Measurements from ENCODE around the gene LRCH4. TPM values are rescaled to one million over a fixed set of nuclear protein-coding genes. Genes with fewer than 3 reads are reported as not detected.

The LRCH4 gene
- total and polyA plus RNA-seq, 2 donors (not counting 3 experiments of a cell fraction or from before 2014, with no cell fraction given) = 32.1 to 56.1 TPM

- no peak overlapping the region for H3K27ac ChIP-seq (ENCODE audit: insufficient read depth, low read depth, low read length)
- intact Hi-C loops (cut with micrococcal nuclease) = loop anchor here (1.0 to 2.0 kb wide), 4 partner anchors 20 to 90 kb away; partner anchors contain the start of genes AGFG2, NYAP1 and TSC22D4
- POLR2A ChIA-PET = interaction anchor here (1.0 to 1.6 kb wide), 5 partner anchors 12 to 80 kb away, joined by 3 to 7 read pairs (median 4); partner anchors contain the start of genes AGFG2, FBXO24 and TSC22D4
Measured at GRCh38 chr7:100559127-100559526, 26.8 kb downstream of the LRCH4 start.

GRCh38 chr7:100556541-100556940 lies 29.4 kb downstream of the LRCH4 start:
- no peak overlapping the region for H2AFZ ChIP-seq (ENCODE audit: low read depth, low read length)

More at GRCh38 chr7:100559127-100559526, 26.8 kb downstream of the LRCH4 start:
- no peak overlapping the region for H2AFZ ChIP-seq (ENCODE audit: low read depth, low read length)
- TF ChIP-seq GATA2 (IDR thresholded peaks at IDR 0.05; ENCODE audit: insufficient read depth, insufficient read length, low read depth, low read length) = peak; percentile 65
- TF ChIP-seq POLR2AphosphoS5 (IDR thresholded peaks at IDR 0.05; ENCODE audit: insufficient read depth, low read depth, low read length) = no peak
- TF ChIP-seq, protein P1, sequence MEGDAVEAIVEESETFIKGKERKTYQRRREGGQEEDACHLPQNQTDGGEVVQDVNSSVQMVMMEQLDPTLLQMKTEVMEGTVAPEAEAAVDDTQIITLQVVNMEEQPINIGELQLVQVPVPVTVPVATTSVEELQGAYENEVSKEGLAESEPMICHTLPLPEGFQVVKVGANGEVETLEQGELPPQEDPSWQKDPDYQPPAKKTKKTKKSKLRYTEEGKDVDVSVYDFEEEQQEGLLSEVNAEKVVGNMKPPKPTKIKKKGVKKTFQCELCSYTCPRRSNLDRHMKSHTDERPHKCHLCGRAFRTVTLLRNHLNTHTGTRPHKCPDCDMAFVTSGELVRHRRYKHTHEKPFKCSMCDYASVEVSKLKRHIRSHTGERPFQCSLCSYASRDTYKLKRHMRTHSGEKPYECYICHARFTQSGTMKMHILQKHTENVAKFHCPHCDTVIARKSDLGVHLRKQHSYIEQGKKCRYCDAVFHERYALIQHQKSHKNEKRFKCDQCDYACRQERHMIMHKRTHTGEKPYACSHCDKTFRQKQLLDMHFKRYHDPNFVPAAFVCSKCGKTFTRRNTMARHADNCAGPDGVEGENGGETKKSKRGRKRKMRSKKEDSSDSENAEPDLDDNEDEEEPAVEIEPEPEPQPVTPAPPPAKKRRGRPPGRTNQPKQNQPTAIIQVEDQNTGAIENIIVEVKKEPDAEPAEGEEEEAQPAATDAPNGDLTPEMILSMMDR (IDR thresholded peaks at IDR 0.05; ENCODE audit: extremely low read depth in 1 of 2, insufficient read depth in 1 of 2, low read depth in 1 of 2, low read length in 2 of 2) = no peak
- no peak for TF ChIP-seq POLR2A (IDR thresholded peaks at IDR 0.05; ENCODE audit: low read depth, low read length)
- H3K27me3 ChIP-seq (ENCODE audit: control insufficient read depth in 2 of 2, insufficient read depth in 2 of 2, low read length in 2 of 2) = no peaks in the 10 kb centered on the region
- dilution Hi-C loops (cut with MboI; ENCODE audit: extremely low pct_ligation_motif_present, low sequenced_read_pairs) = no loop called here
- no peaks in the 10 kb centered on the region for H4K20me1 ChIP-seq (replicated peaks; ENCODE audit: control insufficient read depth, extremely low read depth, insufficient read depth, low read length)
- H3K9me3 ChIP-seq (replicated peaks; ENCODE audit: control insufficient read depth, insufficient read depth, low read length) = no peaks in the 10 kb centered on the region
- H3K9me1 ChIP-seq (replicated peaks; ENCODE audit: control insufficient read depth, extremely low read depth, insufficient read depth, low read length) = no peaks in the 10 kb centered on the region
- no TSS peak for BruUV-seq (replicated peaks)
- no peak overlapping the region for H3K4me3 ChIP-seq (replicated peaks in 1 of 3; ENCODE audit: insufficient read depth in 1 of 3, low read depth in 1 of 3, low read length in 3 of 3)
- H3K79me2 ChIP-seq (ENCODE audit: control insufficient read depth, insufficient read depth, low read length) = no peaks in the 10 kb centered on the region
- CTCF ChIA-PET = interaction anchor here (0.9 to 4.2 kb wide), 33 partner anchors 10 to 170 kb away, joined by 3 to 119 read pairs (median 10); partner anchors contain the start of genes AGFG2, FBXO24, MOSPD3 and NYAP1
- peaks cover 5 to 35% of the 10 kb centered on the region in 2 experiments for H3K36me3 ChIP-seq (ENCODE audit: control insufficient read depth in 2 of 2, extremely low read depth in 1 of 2, insufficient read depth in 2 of 2, low read length in 2 of 2)
- DNase-seq (ENCODE audit: low read depth, low spot score) (no peak), FAIRE-seq (peak; percentile 65)
- peaks cover 6% of the 10 kb centered on the region for H3K4me1 ChIP-seq (ENCODE audit: control insufficient read depth, extremely low read depth, insufficient read depth, low read length)
- H3K9ac ChIP-seq (replicated peaks; ENCODE audit: extremely low read depth, insufficient read depth, low read length) = no peak overlapping the region
- H3K4me2 ChIP-seq (ENCODE audit: insufficient read depth, low read length) = no peak overlapping the region

More at GRCh38 chr7:100556541-100556940, 29.4 kb downstream of the LRCH4 start:
- peaks cover 11 to 35% of the 10 kb centered on the region in 2 experiments for H3K36me3 ChIP-seq (ENCODE audit: control insufficient read depth in 2 of 2, extremely low read depth in 1 of 2, insufficient read depth in 2 of 2, low read length in 2 of 2)
- H3K27me3 ChIP-seq (ENCODE audit: control insufficient read depth in 2 of 2, insufficient read depth in 2 of 2, low read length in 2 of 2) = no peaks in the 10 kb centered on the region
- H4K20me1 ChIP-seq (replicated peaks; ENCODE audit: control insufficient read depth, extremely low read depth, insufficient read depth, low read length) = no peaks in the 10 kb centered on the region
- CTCF ChIA-PET = interaction anchor here (0.7 to 1.2 kb wide), 2 partner anchors 83 to 87 kb away, joined by 3 read pairs; no protein-coding TSS in a partner anchor
- TF ChIP-seq, protein P2, sequence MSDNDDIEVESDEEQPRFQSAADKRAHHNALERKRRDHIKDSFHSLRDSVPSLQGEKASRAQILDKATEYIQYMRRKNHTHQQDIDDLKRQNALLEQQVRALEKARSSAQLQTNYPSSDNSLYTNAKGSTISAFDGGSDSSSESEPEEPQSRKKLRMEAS (IDR thresholded peaks at IDR 0.05; ENCODE audit: insufficient read depth, insufficient read length) = no peak
- TF ChIP-seq MYC (IDR thresholded peaks at IDR 0.05; ENCODE audit: low read depth, low read length) = no peak
- no peak for TF ChIP-seq POLR2A (IDR thresholded peaks at IDR 0.05; ENCODE audit: low read depth, low read length)
- TF ChIP-seq JUN (IDR thresholded peaks at IDR 0.05; ENCODE audit: borderline replicate concordance, insufficient read depth, insufficient read length, low read depth) = no peak
- TF ChIP-seq GATA2 (IDR thresholded peaks at IDR 0.05; ENCODE audit: insufficient read depth, insufficient read length, low read depth, low read length) = no peak
- TF ChIP-seq, protein P1 (IDR thresholded peaks at IDR 0.05; ENCODE audit: extremely low read depth in 1 of 2, insufficient read depth in 1 of 2, low read depth in 1 of 2, low read length in 2 of 2) = no peak
- no peak for TF ChIP-seq FOS (IDR thresholded peaks at IDR 0.05; ENCODE audit: borderline replicate concordance, insufficient read depth, low read length)
- no peak for TF ChIP-seq EZH2 (IDR thresholded peaks at IDR 0.05; ENCODE audit: borderline replicate concordance, low read depth, low read length, severe bottlenecking)
- no peak for TF ChIP-seq POLR2AphosphoS5 (IDR thresholded peaks at IDR 0.05; ENCODE audit: insufficient read depth, low read depth, low read length)
- H3K27ac ChIP-seq (ENCODE audit: insufficient read depth, low read depth, low read length) = no peak overlapping the region
- H3K4me1 ChIP-seq (ENCODE audit: control insufficient read depth, extremely low read depth, insufficient read depth, low read length) = peaks cover 6% of the 10 kb centered on the region
- no peaks in the 10 kb centered on the region for H3K9me1 ChIP-seq (replicated peaks; ENCODE audit: control insufficient read depth, extremely low read depth, insufficient read depth, low read length)
- POLR2A ChIA-PET = no interaction called here
- intact Hi-C loops (cut with micrococcal nuclease) = no loop called here
- no peak overlapping the region for H3K4me3 ChIP-seq (replicated peaks in 1 of 3; ENCODE audit: insufficient read depth in 1 of 3, low read depth in 1 of 3, low read length in 3 of 3)
- H3K9ac ChIP-seq (replicated peaks; ENCODE audit: extremely low read depth, insufficient read depth, low read length) = no peak overlapping the region
- no peak for DNase-seq (ENCODE audit: low read depth, low spot score)
- no peak overlapping the region for H3K4me2 ChIP-seq (ENCODE audit: insufficient read depth, low read length)
- H3K79me2 ChIP-seq (ENCODE audit: control insufficient read depth, insufficient read depth, low read length) = no peaks in the 10 kb centered on the region
- no TSS peak for BruUV-seq (replicated peaks)
- no peak for FAIRE-seq
- H3K9me3 ChIP-seq (replicated peaks; ENCODE audit: control insufficient read depth, insufficient read depth, low read length) = no peaks in the 10 kb centered on the region
- dilution Hi-C loops (cut with MboI; ENCODE audit: extremely low pct_ligation_motif_present, low sequenced_read_pairs) = no loop called here
